HFFc6 (cell line): ENCODE results near the gene SARS1. TPM values are rescaled to one million over a fixed set of nuclear protein-coding genes. Genes with fewer than 3 reads are reported as not detected.

Source experiments
- DNase-seq: peaks from one replicate; pipeline ENCODE4 v3.0.0-alpha.2; 2018
- H3K27ac Mint-ChIP-seq: 2 replicates; pipeline ENCODE4 v1.8.0; 2020; ENCODE audit warnings: mild to moderate bottlenecking, mixed read lengths
- H3K27me3 Mint-ChIP-seq: 2 replicates; pipeline ENCODE4 v1.8.0; 2021; ENCODE audit warnings: mild to moderate bottlenecking, moderate library complexity, mixed read lengths; ENCODE audit not compliant: insufficient read depth
- H3K36me3 Mint-ChIP-seq: 2 replicates; pipeline ENCODE4 v1.8.0; 2021; ENCODE audit warnings: low read depth, mixed read lengths
- H3K4me1 Mint-ChIP-seq: 2 replicates; pipeline ENCODE4 v1.8.0; 2020; ENCODE audit warnings: low read depth, mixed read lengths
- H3K4me3 Mint-ChIP-seq: 2 replicates; pipeline ENCODE4 v1.8.0; 2020; ENCODE audit warnings: mild to moderate bottlenecking, moderate library complexity, mixed read lengths
- H3K9me3 Mint-ChIP-seq: 2 replicates; pipeline ENCODE4 v1.8.0; 2020; ENCODE audit warnings: mild to moderate bottlenecking, mixed read lengths
- total RNA-seq, 6 experiments: library from RNA; stranded (reverse); fragmentation: NEBNext Ultra II Directional; extraction: Animal tissue kit (Norgen Biotek cat#: 25700); gene quantifications; 2 replicates in 1 of 6; 3 replicates in 5 of 6; pipeline ENCODE4 v1.2.3, GENCODE V29; 2021
- TF ChIP-seq, protein P1 (sequence below): fragments of 200-600 bp; sonication (generic); IDR thresholded peaks from 2 replicates; pipeline ENCODE4 v1.5.0; 2021; ENCODE audit warnings: antibody characterized with exemption, mild to moderate bottlenecking

SARS1 gene
- total RNA-seq, 6 experiments from 2014 or later: 165 to 194 (median 176) TPM

DNA sequence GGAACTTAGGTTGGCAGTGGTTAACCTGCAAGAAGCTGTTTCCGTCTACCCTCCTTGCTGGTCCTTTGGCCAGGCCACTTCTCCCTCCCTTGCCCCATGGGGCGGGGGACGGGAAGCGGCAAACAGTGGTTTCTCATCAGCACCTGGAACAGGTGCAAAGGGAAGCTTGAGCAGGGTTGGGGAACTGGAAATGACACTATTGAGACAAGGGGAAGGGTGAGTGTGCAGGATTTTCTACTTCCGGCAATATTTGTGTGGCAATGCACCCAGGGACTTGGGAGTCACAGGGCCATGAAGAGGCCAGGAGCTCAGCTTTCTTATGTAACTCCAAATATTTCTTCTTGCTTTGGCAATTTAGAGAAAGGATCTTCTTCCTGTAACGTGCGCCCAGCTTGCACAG lies 29.0 kb upstream of the SARS1 start:
- TF ChIP-seq, protein P1, sequence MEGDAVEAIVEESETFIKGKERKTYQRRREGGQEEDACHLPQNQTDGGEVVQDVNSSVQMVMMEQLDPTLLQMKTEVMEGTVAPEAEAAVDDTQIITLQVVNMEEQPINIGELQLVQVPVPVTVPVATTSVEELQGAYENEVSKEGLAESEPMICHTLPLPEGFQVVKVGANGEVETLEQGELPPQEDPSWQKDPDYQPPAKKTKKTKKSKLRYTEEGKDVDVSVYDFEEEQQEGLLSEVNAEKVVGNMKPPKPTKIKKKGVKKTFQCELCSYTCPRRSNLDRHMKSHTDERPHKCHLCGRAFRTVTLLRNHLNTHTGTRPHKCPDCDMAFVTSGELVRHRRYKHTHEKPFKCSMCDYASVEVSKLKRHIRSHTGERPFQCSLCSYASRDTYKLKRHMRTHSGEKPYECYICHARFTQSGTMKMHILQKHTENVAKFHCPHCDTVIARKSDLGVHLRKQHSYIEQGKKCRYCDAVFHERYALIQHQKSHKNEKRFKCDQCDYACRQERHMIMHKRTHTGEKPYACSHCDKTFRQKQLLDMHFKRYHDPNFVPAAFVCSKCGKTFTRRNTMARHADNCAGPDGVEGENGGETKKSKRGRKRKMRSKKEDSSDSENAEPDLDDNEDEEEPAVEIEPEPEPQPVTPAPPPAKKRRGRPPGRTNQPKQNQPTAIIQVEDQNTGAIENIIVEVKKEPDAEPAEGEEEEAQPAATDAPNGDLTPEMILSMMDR: no peak

DNA sequence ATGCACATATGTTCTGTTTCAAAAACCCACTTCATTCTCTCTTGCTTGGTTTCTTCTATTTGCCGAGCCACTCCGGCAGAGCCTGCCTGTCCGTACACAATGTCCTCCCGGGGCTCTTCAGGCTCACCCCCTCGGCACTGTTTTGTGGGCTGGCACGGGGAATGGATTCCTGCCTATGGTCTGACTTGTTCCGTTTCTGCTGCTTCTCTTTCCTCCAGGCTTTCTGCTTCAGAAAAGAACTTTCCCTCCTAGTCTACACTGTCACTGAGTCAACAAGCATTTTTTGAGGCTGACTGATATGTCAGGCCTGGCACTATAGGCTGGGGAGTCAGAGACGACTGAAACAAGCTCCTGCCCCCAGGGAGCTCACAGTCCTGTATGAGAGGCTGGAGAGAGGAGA lies 28.4 kb upstream of the SARS1 start:
- H3K36me3 Mint-ChIP-seq: peaks cover 5% of the 10 kb centered on the region; the same call in 1 of the 2 replicates
- no peak overlapping the region for H3K4me3 Mint-ChIP-seq
- H3K4me1 Mint-ChIP-seq: peaks cover 25% of the 10 kb centered on the region
- no peaks in the 10 kb centered on the region for H3K9me3 Mint-ChIP-seq
- H3K27me3 Mint-ChIP-seq: peaks cover 7% of the 10 kb centered on the region
- TF ChIP-seq, protein P1: no peak
- no peak overlapping the region for H3K27ac Mint-ChIP-seq
- no peak for DNase-seq

More for the DNA sequence above, 29.0 kb upstream of the SARS1 start:
- no peak overlapping the region for H3K4me3 Mint-ChIP-seq
- DNase-seq: no peak
- H3K4me1 Mint-ChIP-seq: peaks cover 25% of the 10 kb centered on the region
- peaks cover 5% of the 10 kb centered on the region; the same call in 1 of the 2 replicates for H3K36me3 Mint-ChIP-seq
- peaks cover 7% of the 10 kb centered on the region for H3K27me3 Mint-ChIP-seq
- H3K9me3 Mint-ChIP-seq: no peaks in the 10 kb centered on the region
- no peak overlapping the region for H3K27ac Mint-ChIP-seq

DNA sequence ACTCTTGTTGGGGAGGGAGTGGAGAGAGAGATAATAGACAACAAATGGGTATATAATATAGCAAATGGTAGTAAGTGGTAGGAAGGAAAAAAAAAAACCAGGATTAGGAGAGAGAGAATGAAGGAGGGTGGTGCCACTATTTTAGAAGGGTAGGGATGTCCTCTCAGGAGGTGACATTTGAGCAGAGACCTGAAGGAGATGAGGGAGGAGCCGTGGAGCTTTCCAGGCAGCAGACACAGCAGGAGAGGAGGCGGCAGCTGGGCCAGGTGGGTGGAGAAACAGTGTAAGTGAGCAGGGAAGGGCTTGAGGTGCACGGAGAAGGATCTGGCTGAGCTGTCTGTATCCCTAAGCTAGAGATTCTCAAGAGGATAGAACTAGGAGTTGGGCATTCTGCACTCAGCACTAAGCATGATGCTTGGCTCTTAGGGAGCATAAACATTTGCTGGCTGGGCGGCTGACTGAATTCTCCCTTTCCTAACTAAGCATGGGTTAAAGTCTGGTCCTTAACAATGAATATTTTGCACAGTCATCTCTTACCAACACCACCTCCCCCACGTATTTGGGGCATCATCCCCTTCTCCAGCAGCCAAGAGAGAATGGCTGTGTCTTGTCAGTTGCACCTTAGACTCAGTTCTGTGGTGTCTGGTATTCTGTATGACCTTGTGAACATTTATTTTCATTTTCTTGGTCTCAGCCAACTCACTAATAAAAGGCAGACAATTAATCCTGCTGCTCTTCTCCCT lies 27.6 kb upstream of the SARS1 start:
- TF ChIP-seq, protein P1: no peak
- DNase-seq: no peak
- H3K27ac Mint-ChIP-seq: no peak overlapping the region
- H3K9me3 Mint-ChIP-seq: no peaks in the 10 kb centered on the region
- peaks cover 26% of the 10 kb centered on the region for H3K4me1 Mint-ChIP-seq
- H3K36me3 Mint-ChIP-seq: peaks cover 5% of the 10 kb centered on the region; the same call in 1 of the 2 replicates
- no peak overlapping the region for H3K4me3 Mint-ChIP-seq
- H3K27me3 Mint-ChIP-seq: peaks cover 5% of the 10 kb centered on the region

DNA sequence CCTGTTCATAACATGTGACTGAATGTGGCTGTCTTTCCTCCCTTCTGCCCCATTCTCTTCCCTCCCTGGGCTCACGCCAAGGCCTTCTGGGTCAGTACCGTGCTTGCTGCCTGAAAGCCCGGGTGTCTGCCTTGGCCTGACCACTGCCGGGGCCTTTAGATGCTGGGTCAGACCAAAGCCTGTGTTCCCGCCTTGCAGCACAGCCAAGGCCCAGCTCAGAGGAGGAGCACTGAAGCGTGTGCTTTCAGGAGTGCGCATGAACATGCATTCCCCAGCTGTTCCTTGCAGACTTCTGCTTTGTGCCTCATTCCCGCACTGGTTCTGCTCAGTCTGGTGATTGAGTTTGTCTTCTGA lies 27.0 kb upstream of the SARS1 start:
- H3K4me1 Mint-ChIP-seq: peaks cover 26% of the 10 kb centered on the region
- H3K4me3 Mint-ChIP-seq: no peak overlapping the region
- H3K36me3 Mint-ChIP-seq: peaks cover 5% of the 10 kb centered on the region; the same call in 1 of the 2 replicates
- H3K27ac Mint-ChIP-seq: no peak overlapping the region
- H3K27me3 Mint-ChIP-seq: peaks cover 5% of the 10 kb centered on the region
- no peak for DNase-seq
- TF ChIP-seq, protein P1: no peak
- no peaks in the 10 kb centered on the region for H3K9me3 Mint-ChIP-seq

DNA sequence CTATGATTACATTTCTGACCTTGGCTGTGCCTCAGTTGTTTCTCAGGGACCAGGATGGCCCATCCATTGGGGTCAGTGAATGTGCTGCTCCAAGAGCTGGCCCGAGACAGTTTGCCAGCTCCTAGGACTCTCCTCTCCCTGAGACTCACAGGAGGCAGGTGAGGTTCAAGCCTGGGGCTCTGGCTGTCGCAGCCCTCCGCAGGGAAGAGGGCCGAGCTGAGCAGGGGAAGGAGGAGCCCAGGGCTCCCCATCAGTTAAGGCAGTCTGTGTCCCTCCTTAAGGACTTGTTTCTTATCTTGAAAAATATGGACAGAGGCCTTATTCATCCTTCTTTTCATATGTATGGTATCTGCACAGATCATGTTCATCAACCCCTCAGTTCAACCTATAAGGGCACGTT lies 26.6 kb upstream of the SARS1 start:
- DNase-seq: no peak
- no peak overlapping the region for H3K4me3 Mint-ChIP-seq
- H3K4me1 Mint-ChIP-seq: peaks cover 25% of the 10 kb centered on the region
- H3K36me3 Mint-ChIP-seq: peaks cover 5% of the 10 kb centered on the region; the same call in 1 of the 2 replicates
- no peaks in the 10 kb centered on the region for H3K9me3 Mint-ChIP-seq
- TF ChIP-seq, protein P1: no peak
- peaks cover 5% of the 10 kb centered on the region for H3K27me3 Mint-ChIP-seq
- H3K27ac Mint-ChIP-seq: no peak overlapping the region
